Adrenal gland (tissue), 12 donors: ENCODE measurements around the gene SCRN1. TPM values are rescaled to one million over a fixed set of nuclear protein-coding genes. Genes with fewer than 3 reads are reported as not detected.

Experiments
- DNase-seq, 7 donors: peaks; one replicate each; pipeline ENCODE4 v3.0.0-alpha.2; 2019 to 2020
- H3K27ac ChIP-seq, 5 donors: fragments of 200-600 bp; sonication (generic) in 4 of 5; 1 replicate in 3 of 5; 2 replicates in 2 of 5; pipeline versions ENCODE4 v1.5.1 to v1.8.0; 2016 to 2020; ENCODE audit warnings: mild to moderate bottlenecking in 1 of 5
- H3K27me3 ChIP-seq: fragments of 200-600 bp; 2 replicates; pipeline ENCODE4 v1.8.0; 2021
- H3K36me3 ChIP-seq, 2 donors: fragments of 200-600 bp; replicated peaks in 1 of 2; 1 replicate in 1 of 2; 2 replicates in 1 of 2; pipeline versions ENCODE4 v1.5.1 to v1.8.0; 2018 to 2022
- H3K4me1 ChIP-seq, 2 donors: fragments of 200-600 bp; replicated peaks in 1 of 2; 1 replicate in 1 of 2; 2 replicates in 1 of 2; pipeline versions ENCODE4 v1.5.1 to v1.8.0; 2018 to 2021
- H3K4me3 ChIP-seq, 4 donors: fragments of 200-600 bp; sonication (generic) in 3 of 4; one replicate each; pipeline ENCODE4 v1.5.1; 2016 to 2018
- H3K9me3 ChIP-seq, 3 donors: fragments of 200-600 bp; sonication (generic) in 1 of 3; replicated peaks in 1 of 3; 1 replicate in 2 of 3; 2 replicates in 1 of 3; pipeline versions ENCODE4 v1.5.1 to v1.8.0; 2016 to 2021
- POLR2A ChIP-seq, 2 donors: fragments of 450-650 bp; IDR thresholded peaks; one replicate each; pipeline ENCODE4 v1.6.1; 2017; ENCODE audit warnings: antibody characterized with exemption in 2 of 2, mild to moderate bottlenecking in 2 of 2, moderate library complexity in 1 of 2
- WGBS, 4 donors: extraction: QIAGEN DNeasy Blood & Tissue Kit in 2 of 4; methylation state at CpG; one replicate each; pipeline versions ENCODE4 v1.1.5 to v1.1.7; 2013 to 2017; 5-methylcytosine and 5-hydroxymethylcytosine counted together
- intact Hi-C, 2 donors: fragments of 100-400 bp; cut with DNase I; formaldehyde crosslinking; loops; one replicate each; pipeline versions ENCODE4 v1.14.1 to v1.15.0; 2022 to 2023
- polyA plus RNA-seq, 3 donors: library from polyadenylated mRNA; stranded (reverse); fragments of 200-250 nt in 2 of 3; fragments of 350-450 nt in 1 of 3; fragmentation: Illumina TruSeq in 1 of 3; extraction: RNeasy Lipid Tissue Mini Kit (QIAGEN cat#74804) in 1 of 3; gene quantifications; one replicate each; pipeline ENCODE4 v1.2.3, GENCODE V29; 2013 to 2014
- total RNA-seq, 9 donors: library from RNA; depleted of rRNA in 4 of 9; stranded (reverse); fragments of >200 nt in 4 of 9; fragments of 120-200 nt in 1 of 9; fragmentation: NEBNext Ultra II Directional in 1 of 9; extraction: Animal tissue kit (Norgen Biotek cat#: 25700) in 1 of 9; gene quantifications; one replicate each; pipeline versions ENCODE4 v1.1.0 to v1.2.4, GENCODE V29; 2013 to 2023
- TF ChIP-seq, protein P1 (sequence below), 6 experiments: fragments of 450-650 bp in 4 of 6; fragments of 200-600 bp in 2 of 6; sonication (generic) in 1 of 6; IDR thresholded peaks; 1 replicate in 5 of 6; 2 replicates in 1 of 6; pipeline versions ENCODE4 v1.5.1 to v1.8.0; 2016 to 2021; ENCODE audit warnings: antibody characterized with exemption in 6 of 6, mild to moderate bottlenecking in 2 of 6, moderate library complexity in 1 of 6
- donor health status: healthy with polysubstance abuse.
- donor health status: Bipolar disorder and iron deficiency.
- donor health status: DM: yes; HTN: yes; CAD: no.
- donor health status: DM: no; HTN: no; CAD: no.
- donor health status: DM: no; HTN: no; CAD: no.
- donor health status: DM: yes; HTN: yes; CAD: no.

SCRN1 gene
- total and polyA plus RNA-seq, 12 donors: 8.2 to 75.9 (median 50.2) TPM

DNA sequence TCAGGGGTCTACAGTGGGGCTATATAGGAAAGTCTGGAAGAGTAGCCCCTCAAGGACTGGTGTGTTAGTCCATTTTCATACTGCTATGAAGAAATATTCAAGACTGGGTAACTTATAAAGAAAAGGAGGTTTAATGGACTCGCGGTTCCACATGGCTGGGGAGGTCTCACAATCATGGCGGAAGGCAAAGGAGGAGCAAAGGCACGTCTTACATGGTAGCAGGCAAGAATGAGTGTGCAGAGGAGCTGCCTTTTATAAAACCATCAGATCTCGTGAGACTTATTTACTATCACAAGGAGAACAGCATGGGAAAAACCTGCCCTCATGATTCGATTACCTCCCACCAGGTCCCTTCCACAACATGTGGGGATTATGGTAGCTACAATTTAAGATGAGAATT is 33.9 kb upstream of the SCRN1 start:
- intact Hi-C loops: no loop called here
- H3K9me3 ChIP-seq: no peaks in the 10 kb centered on the region

DNA sequence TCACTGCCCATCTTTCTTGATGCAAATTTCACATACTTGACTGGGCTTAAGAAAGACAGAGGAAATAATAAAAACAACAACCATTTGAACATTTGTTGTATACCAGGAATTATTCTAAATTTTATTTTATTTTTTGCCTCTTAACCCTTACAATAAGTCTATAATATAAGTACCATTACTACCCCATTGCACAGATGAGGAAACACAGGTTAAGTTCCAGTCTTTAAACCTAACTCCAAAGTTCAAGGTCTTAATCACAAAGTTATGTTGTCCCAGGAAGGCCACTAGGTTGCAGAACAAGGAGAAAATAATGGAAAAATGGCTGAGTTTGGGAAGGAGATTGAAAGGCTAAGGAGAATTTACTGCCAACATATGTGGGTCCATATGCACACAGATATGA is 33.4 kb upstream of the SCRN1 start:
- no peaks in the 10 kb centered on the region for H3K27me3 ChIP-seq
- intact Hi-C loops: no loop called here
- no peak for DNase-seq
- H3K9me3 ChIP-seq: no peaks in the 10 kb centered on the region
- H3K36me3 ChIP-seq: peaks cover 0 to 5% of the 10 kb centered on the region in 2 donors
- no peak overlapping the region for H3K4me3 ChIP-seq
- peaks cover 6 to 17% of the 10 kb centered on the region in 2 donors for H3K4me1 ChIP-seq
- no peak for TF ChIP-seq POLR2A (IDR thresholded peaks at IDR 0.05)
- TF ChIP-seq, protein P1, sequence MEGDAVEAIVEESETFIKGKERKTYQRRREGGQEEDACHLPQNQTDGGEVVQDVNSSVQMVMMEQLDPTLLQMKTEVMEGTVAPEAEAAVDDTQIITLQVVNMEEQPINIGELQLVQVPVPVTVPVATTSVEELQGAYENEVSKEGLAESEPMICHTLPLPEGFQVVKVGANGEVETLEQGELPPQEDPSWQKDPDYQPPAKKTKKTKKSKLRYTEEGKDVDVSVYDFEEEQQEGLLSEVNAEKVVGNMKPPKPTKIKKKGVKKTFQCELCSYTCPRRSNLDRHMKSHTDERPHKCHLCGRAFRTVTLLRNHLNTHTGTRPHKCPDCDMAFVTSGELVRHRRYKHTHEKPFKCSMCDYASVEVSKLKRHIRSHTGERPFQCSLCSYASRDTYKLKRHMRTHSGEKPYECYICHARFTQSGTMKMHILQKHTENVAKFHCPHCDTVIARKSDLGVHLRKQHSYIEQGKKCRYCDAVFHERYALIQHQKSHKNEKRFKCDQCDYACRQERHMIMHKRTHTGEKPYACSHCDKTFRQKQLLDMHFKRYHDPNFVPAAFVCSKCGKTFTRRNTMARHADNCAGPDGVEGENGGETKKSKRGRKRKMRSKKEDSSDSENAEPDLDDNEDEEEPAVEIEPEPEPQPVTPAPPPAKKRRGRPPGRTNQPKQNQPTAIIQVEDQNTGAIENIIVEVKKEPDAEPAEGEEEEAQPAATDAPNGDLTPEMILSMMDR (IDR thresholded peaks at IDR 0.05): no peak
- no peak overlapping the region for H3K27ac ChIP-seq

More for the DNA sequence above, 33.9 kb upstream of the SCRN1 start:
- DNase-seq: no peak
- no peak overlapping the region for H3K27ac ChIP-seq
- H3K36me3 ChIP-seq: peaks cover 0 to under 1% of the 10 kb centered on the region in 2 donors
- no peak overlapping the region for H3K4me3 ChIP-seq
- H3K27me3 ChIP-seq: no peaks in the 10 kb centered on the region
- 93 to 97% (median 95%) methylated on average over 6 of the region's 6 CpGs for whole genome bisulfite sequencing, 4 donors
- H3K4me1 ChIP-seq: peaks cover 6 to 17% of the 10 kb centered on the region in 2 donors
- TF ChIP-seq POLR2A (IDR thresholded peaks at IDR 0.05): no peak
- TF ChIP-seq, protein P1 (IDR thresholded peaks at IDR 0.05): no peak

DNA sequence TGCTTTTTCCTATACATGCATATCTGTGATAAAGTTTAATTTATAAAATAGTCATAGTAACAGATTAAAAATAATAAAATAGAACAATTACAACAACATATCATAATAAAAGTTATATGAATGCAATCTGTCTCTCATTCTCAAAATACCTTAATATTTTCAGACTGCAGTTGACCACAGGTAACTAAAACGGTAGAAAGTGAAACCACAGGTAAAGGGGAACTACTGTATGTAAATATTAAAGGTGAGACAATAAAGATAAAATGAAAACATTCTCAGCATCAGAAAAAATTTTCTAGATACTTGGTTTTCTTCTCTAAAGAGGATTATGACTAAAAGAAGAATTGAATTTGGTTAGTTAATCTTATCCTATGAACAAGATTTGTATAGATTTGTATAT is 30.9 kb upstream of the SCRN1 start:
- WGBS, 4 donors: 66 to 75% (median 74%) methylated on average over 1 of the region's 1 CpG
- DNase-seq: no peak
- no peak overlapping the region for H3K4me3 ChIP-seq
- TF ChIP-seq, protein P1 (IDR thresholded peaks at IDR 0.05): no peak
- TF ChIP-seq POLR2A (IDR thresholded peaks at IDR 0.05): no peak
- no peaks in the 10 kb centered on the region for H3K9me3 ChIP-seq
- H3K4me1 ChIP-seq: peaks cover 5 to 11% of the 10 kb centered on the region in 2 donors
- H3K36me3 ChIP-seq: peaks cover 0 to 6% of the 10 kb centered on the region in 2 donors
- H3K27me3 ChIP-seq: no peaks in the 10 kb centered on the region
- intact Hi-C loops: no loop called here
- no peak overlapping the region for H3K27ac ChIP-seq

DNA sequence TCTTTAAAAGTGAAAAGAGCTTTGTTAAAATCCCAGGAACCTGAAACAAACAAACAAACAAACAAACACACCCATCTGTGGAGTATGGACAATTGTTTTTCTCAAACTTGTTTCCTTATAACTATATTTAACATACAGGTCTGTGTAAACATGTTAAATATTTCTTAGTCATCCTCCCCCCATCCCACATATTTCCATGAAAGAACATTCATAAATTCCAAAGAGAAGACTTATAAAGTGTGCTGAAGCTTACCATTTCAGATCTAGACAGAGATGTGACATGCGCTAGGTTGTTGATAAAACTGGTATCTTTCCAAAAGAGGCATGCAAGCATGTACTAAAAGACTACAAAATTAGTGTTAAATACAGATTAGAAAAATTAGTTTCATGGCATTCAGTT is 30.4 kb upstream of the SCRN1 start:
- Histone ChIP-seq H3K4me3 (no peak overlapping the region), H3K4me1 (peaks cover 0 to 11% of the 10 kb centered on the region in 2 donors), H3K9me3 (no peaks in the 10 kb centered on the region), H3K27ac (no peak overlapping the region), H3K27me3 (no peaks in the 10 kb centered on the region), H3K36me3 (peaks cover 0 to 6% of the 10 kb centered on the region in 2 donors)
- no peak for DNase-seq
- TF ChIP-seq POLR2A (IDR thresholded peaks at IDR 0.05): no peak
- TF ChIP-seq, protein P1 (IDR thresholded peaks at IDR 0.05): no peak
- intact Hi-C loops: no loop called here
- 95 to 100% (median 97%) methylated on average over 1 of the region's 1 CpG for WGBS, 4 donors
